Osteoblast (primary cell): Measurements from ENCODE around the gene NOP14. TPM values are rescaled to one million over a fixed set of nuclear protein-coding genes. Genes with fewer than 3 reads are reported as not detected.
"Not testable (repeated sequence)": the region's sequence is repeated elsewhere in the genome, so short reads cannot be mapped to it uniquely, and the experiment has no call there.

ENCODE experiments used
- DNase-seq: peaks from one replicate; pipeline ENCODE4 v3.0.0; 2011; ENCODE audit warnings: low spot score, mixed read lengths; ENCODE audit not compliant: insufficient read length; ENCODE audit errors: missing footprints
- H2AFZ ChIP-seq: 2 replicates; pipeline ENCODE4 v1.6.0; 2011; ENCODE audit warnings: mild to moderate bottlenecking, low read length
- H3K27ac ChIP-seq: 2 replicates; pipeline ENCODE4 v1.5.1; 2011; ENCODE audit warnings: mild to moderate bottlenecking, low read depth, low read length, moderate library complexity
- H3K27me3 ChIP-seq: 2 replicates; pipeline ENCODE4 v1.6.0; 2012; ENCODE audit warnings: mild to moderate bottlenecking, control low read depth, inconsistent platforms, low read length, moderate library complexity; ENCODE audit not compliant: insufficient read depth
- H3K36me3 ChIP-seq: 2 replicates; pipeline ENCODE4 v1.5.1; 2011; ENCODE audit warnings: mild to moderate bottlenecking, low read length, control low read depth, moderate library complexity; ENCODE audit not compliant: insufficient read depth
- H3K4me1 ChIP-seq: 2 replicates; pipeline ENCODE4 v1.5.1; 2011; ENCODE audit warnings: mild to moderate bottlenecking, low read length, control low read depth, moderate library complexity; ENCODE audit not compliant: insufficient read depth
- H3K4me2 ChIP-seq: 2 replicates; pipeline ENCODE4 v1.6.0; 2011; ENCODE audit warnings: mild to moderate bottlenecking, low read length; ENCODE audit not compliant: insufficient read depth
- H3K4me3 ChIP-seq: fragments of 200-600 bp; sonication (generic); 3 replicates; pipeline ENCODE4 v1.5.1; 2012; ENCODE audit warnings: mild to moderate bottlenecking, low read length, inconsistent platforms; ENCODE audit not compliant: insufficient read depth
- H3K79me2 ChIP-seq: 2 replicates; pipeline ENCODE4 v1.6.0; 2012; ENCODE audit warnings: mild to moderate bottlenecking, low read length, control low read depth, inconsistent platforms; ENCODE audit not compliant: insufficient read depth
- H3K9me3 ChIP-seq: 2 replicates; pipeline ENCODE4 v1.5.1; 2011; ENCODE audit warnings: low read depth, low read length, control low read depth
- H4K20me1 ChIP-seq: 2 replicates; pipeline ENCODE4 v1.6.0; 2012; ENCODE audit warnings: mild to moderate bottlenecking, low read length, control low read depth; ENCODE audit not compliant: insufficient read depth
- CTCF ChIP-seq: IDR thresholded peaks from 2 replicates; pipeline ENCODE4 v1.5.1; 2011; ENCODE audit warnings: mild to moderate bottlenecking, low read depth, low read length, moderate library complexity; ENCODE audit errors: extremely low read depth
- total RNA-seq: library from RNA; depleted of rRNA; stranded (reverse); fragments of >200 nt; gene quantifications from 2 replicates; pipeline ENCODE4 v1.2.3, GENCODE V29; 2012

NOP14 gene
- total RNA-seq, 1 donor = 30.0 TPM

- Histone ChIP-seq H4K20me1 (no peaks in the 10 kb centered on the region), H2AFZ (no peak overlapping the region), H3K4me1 (no peaks in the 10 kb centered on the region), H3K9me3 (no peaks in the 10 kb centered on the region), H3K27me3 (no peaks in the 10 kb centered on the region), H3K4me2 (no peak overlapping the region), H3K4me3 (no peak overlapping the region), H3K79me2 (peaks cover 13% of the 10 kb centered on the region), H3K27ac (no peak overlapping the region), H3K36me3 (peaks cover 95% of the 10 kb centered on the region)
- TF ChIP-seq CTCF = peak; percentile 58
- peak; percentile 84 for DNase-seq
Measured at GRCh38 chr4:2948895-2949781, 14.1 kb downstream of the NOP14 start.

- Histone ChIP-seq H3K79me2 (peaks cover 13% of the 10 kb centered on the region), H3K4me1 (no peaks in the 10 kb centered on the region), H3K36me3 (peaks cover 94% of the 10 kb centered on the region), H3K27me3 (no peaks in the 10 kb centered on the region), H3K4me2 (no peak overlapping the region), H3K9me3 (no peaks in the 10 kb centered on the region), H3K4me3 (no peak overlapping the region), H2AFZ (no peak overlapping the region), H4K20me1 (no peaks in the 10 kb centered on the region), H3K27ac (no peak overlapping the region)
- TF ChIP-seq CTCF = no peak
- peak; percentile 51 for DNase-seq
Measured at GRCh38 chr4:2947926-2948325, 15.3 kb downstream of the NOP14 start.

- no peaks in the 10 kb centered on the region for H4K20me1 ChIP-seq
Measured at GRCh38 chr4:2946812-2947600, 16.2 kb downstream of the NOP14 start.

GRCh38 chr4:2945619-2946604 lies 17.3 kb downstream of the NOP14 start:
- peaks cover 91% of the 10 kb centered on the region for H3K36me3 ChIP-seq

More at GRCh38 chr4:2946812-2947600, 16.2 kb downstream of the NOP14 start:
- no peaks in the 10 kb centered on the region for H3K4me1 ChIP-seq
- H3K9me3 ChIP-seq = no peaks in the 10 kb centered on the region
- H3K79me2 ChIP-seq = peaks cover 13% of the 10 kb centered on the region
- peaks cover 91% of the 10 kb centered on the region for H3K36me3 ChIP-seq
- no peak overlapping the region for H2AFZ ChIP-seq
- TF ChIP-seq CTCF = no peak
- H3K27ac ChIP-seq = no peak overlapping the region
- no peak overlapping the region for H3K4me3 ChIP-seq
- H3K4me2 ChIP-seq = no peak overlapping the region
- DNase-seq = peak; percentile 60
- no peaks in the 10 kb centered on the region for H3K27me3 ChIP-seq

More at GRCh38 chr4:2945619-2946604, 17.3 kb downstream of the NOP14 start:
- H3K9me3 ChIP-seq, H2AFZ ChIP-seq, H3K27ac ChIP-seq, H4K20me1 ChIP-seq, H3K4me2 ChIP-seq, H3K4me1 ChIP-seq, H3K4me3 ChIP-seq, H3K27me3 ChIP-seq: not testable (repeated sequence)
- H3K79me2 ChIP-seq = peaks cover 11% of the 10 kb centered on the region
- DNase-seq = peak; percentile 85
